Neural cell (in vitro differentiated cells): ENCODE results near the gene RBM33.

Experiments used
- EP300 ChIP-seq: fragments of 450-650 bp; conservative IDR thresholded peaks from 2 replicates; pipeline ENCODE4 v1.6.1; 2014; ENCODE audit warnings: antibody characterized with exemption, mild to moderate bottlenecking, moderate library complexity; ENCODE audit not compliant: poor library complexity, severe bottlenecking
- EZH2 ChIP-seq: fragments of 200-600, 300-800 bp; shearing (Covaris generic), sonication (generic); IDR thresholded peaks from 2 replicates; pipeline ENCODE4 v1.6.1; 2014; ENCODE audit warnings: antibody characterized with exemption, low read length, borderline replicate concordance, mild to moderate bottlenecking; ENCODE audit not compliant: insufficient read depth, poor library complexity, severe bottlenecking
- SMC3 ChIP-seq: fragments of 450-650 bp; conservative IDR thresholded peaks from 2 replicates; pipeline ENCODE4 v1.6.1; 2014; ENCODE audit warnings: antibody characterized with exemption, mild to moderate bottlenecking, moderate library complexity; ENCODE audit not compliant: poor library complexity
- TF ChIP-seq, protein P1 (sequence below): fragments of 450-650 bp; IDR thresholded peaks from 2 replicates; pipeline ENCODE4 v1.5.1; 2014; ENCODE audit warnings: antibody characterized with exemption, mild to moderate bottlenecking, moderate library complexity; ENCODE audit not compliant: poor library complexity, severe bottlenecking

DNA sequence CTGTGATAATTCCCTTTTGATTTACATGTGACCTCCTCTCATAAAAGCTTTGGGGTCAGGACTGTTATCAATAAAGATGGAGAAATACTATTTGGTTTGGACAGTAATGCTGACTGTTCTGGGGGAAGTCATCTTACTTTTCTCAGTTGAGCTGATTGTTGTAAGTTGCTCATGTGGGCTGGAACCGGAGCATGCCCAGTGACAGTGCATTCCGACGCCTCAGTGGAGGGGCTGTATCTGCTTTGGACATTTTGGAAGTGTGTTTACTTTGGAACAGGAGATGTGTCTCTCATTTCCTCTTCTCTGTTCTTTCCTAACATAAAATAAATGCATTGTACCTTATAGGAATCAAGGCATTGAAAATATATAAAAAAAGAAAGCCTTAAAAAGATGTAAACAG is 30.1 kb downstream of the RBM33 start:
- TF ChIP-seq, protein P1, sequence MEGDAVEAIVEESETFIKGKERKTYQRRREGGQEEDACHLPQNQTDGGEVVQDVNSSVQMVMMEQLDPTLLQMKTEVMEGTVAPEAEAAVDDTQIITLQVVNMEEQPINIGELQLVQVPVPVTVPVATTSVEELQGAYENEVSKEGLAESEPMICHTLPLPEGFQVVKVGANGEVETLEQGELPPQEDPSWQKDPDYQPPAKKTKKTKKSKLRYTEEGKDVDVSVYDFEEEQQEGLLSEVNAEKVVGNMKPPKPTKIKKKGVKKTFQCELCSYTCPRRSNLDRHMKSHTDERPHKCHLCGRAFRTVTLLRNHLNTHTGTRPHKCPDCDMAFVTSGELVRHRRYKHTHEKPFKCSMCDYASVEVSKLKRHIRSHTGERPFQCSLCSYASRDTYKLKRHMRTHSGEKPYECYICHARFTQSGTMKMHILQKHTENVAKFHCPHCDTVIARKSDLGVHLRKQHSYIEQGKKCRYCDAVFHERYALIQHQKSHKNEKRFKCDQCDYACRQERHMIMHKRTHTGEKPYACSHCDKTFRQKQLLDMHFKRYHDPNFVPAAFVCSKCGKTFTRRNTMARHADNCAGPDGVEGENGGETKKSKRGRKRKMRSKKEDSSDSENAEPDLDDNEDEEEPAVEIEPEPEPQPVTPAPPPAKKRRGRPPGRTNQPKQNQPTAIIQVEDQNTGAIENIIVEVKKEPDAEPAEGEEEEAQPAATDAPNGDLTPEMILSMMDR: no peak
- no peak for TF ChIP-seq EP300
- no peak for TF ChIP-seq SMC3
- no peak for TF ChIP-seq EZH2
